GM12878 (cell line): ENCODE results near the gene PINLYP.

ENCODE experiments used
- ASH2L ChIP-seq: fragments of 300-600, 200-600 bp; sonication (generic); IDR thresholded peaks from 2 replicates; pipeline ENCODE4 v1.6.1; 2017; ENCODE audit warnings: low read depth, mild to moderate bottlenecking, borderline replicate concordance
- CTCF ChIP-seq, 3 experiments: IDR thresholded peaks in 2 of 3; conservative IDR thresholded peaks in 1 of 3; 2 replicates each; pipeline ENCODE4 v1.5.1; 2011; ENCODE audit warnings: low read depth in 3 of 3, low read length in 3 of 3, mild to moderate bottlenecking in 3 of 3, control low read depth in 2 of 3, moderate library complexity in 2 of 3, inconsistent platforms in 1 of 3, mixed read lengths in 1 of 3; ENCODE audit not compliant: control insufficient read depth in 2 of 3, insufficient read depth in 1 of 3; ENCODE audit errors: extremely low read depth in 1 of 3
- HDAC6 ChIP-seq: fragments of 200-600 bp; sonication (generic); IDR thresholded peaks from one replicate; pipeline ENCODE4 v1.8.0; 2017; ENCODE audit warnings: antibody characterized with exemption; ENCODE audit not compliant: unreplicated experiment
- NFYB ChIP-seq: IDR thresholded peaks from 2 replicates; pipeline ENCODE4 v1.6.1; 2011; ENCODE audit warnings: low read depth, mild to moderate bottlenecking, low read length, improper control_type of control experiment, moderate library complexity; ENCODE audit not compliant: insufficient read depth
- POLR2A ChIP-seq: IDR thresholded peaks from 2 replicates; pipeline ENCODE4 v1.6.1; 2011; ENCODE audit warnings: low read depth, mild to moderate bottlenecking, low read length
- POLR2AphosphoS5 ChIP-seq: IDR thresholded peaks from 2 replicates; pipeline ENCODE4 v1.6.1; 2011; ENCODE audit warnings: mild to moderate bottlenecking, low read length, inconsistent platforms
- SP1 ChIP-seq: IDR thresholded peaks from one replicate; pipeline ENCODE4 v1.6.1; 2011; ENCODE audit warnings: low read depth, low read length
- SRF ChIP-seq, 2 experiments: IDR thresholded peaks; 2 replicates each; pipeline ENCODE4 v1.6.1; 2011; ENCODE audit warnings: low read depth in 2 of 2, low read length in 2 of 2, mild to moderate bottlenecking in 1 of 2, moderate library complexity in 1 of 2
- ZNF274 ChIP-seq: IDR thresholded peaks from one replicate; pipeline ENCODE4 v1.8.0; 2011; ENCODE audit not compliant: insufficient read length, insufficient read depth
- ZNF384 ChIP-seq: IDR thresholded peaks from 2 replicates; pipeline ENCODE4 v1.6.1; 2012; ENCODE audit warnings: low read depth, mild to moderate bottlenecking, low read length, improper control_type of control experiment, borderline replicate concordance
- ZZZ3 ChIP-seq: IDR thresholded peaks from 2 replicates; pipeline ENCODE4 v1.6.1; 2011; ENCODE audit warnings: low read depth; ENCODE audit not compliant: control insufficient read depth, insufficient read length

- TF ChIP-seq CTCF (IDR thresholded peaks at IDR 0.05 in 2 of 3, conservative IDR thresholded peaks at IDR 0.05 in 1 of 3; ENCODE audit: control insufficient read depth in 2 of 3, extremely low read depth in 1 of 3, insufficient read depth in 1 of 3, low read depth in 3 of 3, low read length in 3 of 3), result no peak
- no peak for TF ChIP-seq NFYB
- TF ChIP-seq ZZZ3, result no peak
- no peak for TF ChIP-seq ZNF384
- peak; percentile 87 for TF ChIP-seq POLR2A
- 0 out of 4 replicates have a peak, but pooled peaks of 1 of the 2 experiments have one; percentile 19 for TF ChIP-seq SRF (IDR thresholded peaks at IDR 0.05; ENCODE audit: low read depth in 2 of 2, low read length in 2 of 2)
- peak; percentile 71 for TF ChIP-seq SP1
- TF ChIP-seq POLR2AphosphoS5, result peak; percentile 74; the same call in 1 of the 2 replicates
- TF ChIP-seq ASH2L, result no peak
- TF ChIP-seq ZNF274, result no peak
- TF ChIP-seq HDAC6, result peak; percentile 51
Observed at GRCh38 chr19:43526884-43527859, 48.4 kb upstream of the PINLYP start, which contains the start of gene ETHE1.
